Measurements from ENCODE around the gene SUMF1. TPM values are rescaled to one million over a fixed set of nuclear protein-coding genes. Genes with fewer than 3 reads are reported as not detected.
A peak's percentile ranks its signal among the peaks of the same experiment; 100 is the strongest.

The SUMF1 gene
- total RNA-seq, 2 experiments from 2014 or later, result 6.4 to 6.6 TPM

DNA sequence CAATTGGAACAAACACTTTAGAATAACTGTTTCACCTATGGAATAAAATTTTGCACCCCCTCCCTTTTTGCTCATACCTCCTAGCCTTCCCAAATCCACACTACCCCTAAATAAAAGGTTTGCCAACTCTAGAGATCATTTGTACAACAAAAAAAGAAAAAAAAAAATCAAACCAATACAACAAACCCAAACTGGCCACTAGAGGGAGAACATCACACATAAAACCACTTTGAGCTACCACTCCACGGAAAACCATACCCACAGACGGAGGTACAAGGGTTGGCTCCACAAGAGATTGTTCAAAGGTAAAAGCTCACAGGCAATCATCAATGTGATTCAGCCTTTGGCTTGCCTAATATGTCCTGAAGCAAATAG lies 116.3 kb downstream of the SUMF1 start:
- Mint-ChIP-seq H3K4me3 (peak overlapping the region; percentile 67), H3K9me3 (no peaks in the 10 kb centered on the region), H3K27ac (peak overlapping the region; percentile 40), H3K4me1 (ENCODE audit: low read depth) (peaks cover 19% of the 10 kb centered on the region), H3K36me3 (ENCODE audit: low read depth) (peaks cover 2% of the 10 kb centered on the region), H3K27me3 (no peaks in the 10 kb centered on the region)
- ATAC-seq (peak; percentile 71), DNase-seq (peak; percentile 60)
- ChIA-PET CTCF (interaction anchor here (0.6 to 3.6 kb wide), 69 partner anchors 9 to 788 kb away, joined by 3 to 68 read pairs (median 4); partner anchors contain the start of genes ITPR1 and SUMF1), POLR2A (interaction anchor here (0.6 to 2.9 kb wide), 8 partner anchors 11 to 283 kb away, joined by 3 to 9 read pairs (median 5); partner anchors contain the start of gene ITPR1)
- intact Hi-C loops (cut with micrococcal nuclease), result loop anchor here (1.0 to 5.0 kb wide), 4 partner anchors 37 to 283 kb away; partner anchors contain the start of gene ITPR1
- peak; percentile 93 for TF ChIP-seq CTCF (IDR thresholded peaks at IDR 0.05)

GRCh38 chr3:4343258-4343657 lies 123.8 kb downstream of the SUMF1 start:
- ChIA-PET POLR2A (interaction anchor here (0.6 kb wide), 2 partner anchors 475 to 852 kb away, joined by 3 read pairs; no protein-coding TSS in a partner anchor), CTCF (interaction anchor here (0.9 to 1.7 kb wide), 3 partner anchors 11 to 290 kb away, joined by 3 to 7 read pairs (median 4); no protein-coding TSS in a partner anchor)
- DNase-seq (no peak), ATAC-seq (no peak)
- H3K36me3 Mint-ChIP-seq (ENCODE audit: low read depth), result no peaks in the 10 kb centered on the region
- no peak for TF ChIP-seq CTCF (IDR thresholded peaks at IDR 0.05)
- intact Hi-C loops (cut with micrococcal nuclease), result no loop called here
- H3K4me1 Mint-ChIP-seq (ENCODE audit: low read depth), result no peaks in the 10 kb centered on the region
- no peak overlapping the region for H3K27ac Mint-ChIP-seq
- H3K9me3 Mint-ChIP-seq, result no peaks in the 10 kb centered on the region
- no peak overlapping the region for H3K4me3 Mint-ChIP-seq
- H3K27me3 Mint-ChIP-seq, result no peaks in the 10 kb centered on the region

GRCh38 chr3:4341336-4341675 lies 125.8 kb downstream of the SUMF1 start:
- Mint-ChIP-seq H3K4me3 (no peak overlapping the region), H3K4me1 (ENCODE audit: low read depth) (no peaks in the 10 kb centered on the region), H3K27me3 (no peaks in the 10 kb centered on the region), H3K36me3 (ENCODE audit: low read depth) (no peaks in the 10 kb centered on the region), H3K27ac (no peak overlapping the region), H3K9me3 (no peaks in the 10 kb centered on the region)
- ATAC-seq, result no peak
- CTCF ChIA-PET, result interaction anchor here (1.1 to 2.9 kb wide), 3 partner anchors 10 to 292 kb away, joined by 3 to 23 read pairs (median 4); no protein-coding TSS in a partner anchor
- TF ChIP-seq CTCF (IDR thresholded peaks at IDR 0.05), result no peak
- no peak for DNase-seq
- POLR2A ChIA-PET, result no interaction called here
- intact Hi-C loops (cut with micrococcal nuclease), result no loop called here

- ChIA-PET CTCF (interaction anchor here (1.1 to 2.9 kb wide), 3 partner anchors 10 to 292 kb away, joined by 3 to 23 read pairs (median 4); no protein-coding TSS in a partner anchor), POLR2A (no interaction called here)
- no peaks in the 10 kb centered on the region for H3K9me3 Mint-ChIP-seq
- H3K36me3 Mint-ChIP-seq (ENCODE audit: low read depth), result no peaks in the 10 kb centered on the region
- TF ChIP-seq CTCF (IDR thresholded peaks at IDR 0.05), result no peak
- ATAC-seq (no peak), DNase-seq (no peak)
- H3K4me3 Mint-ChIP-seq, result no peak overlapping the region
- intact Hi-C loops (cut with micrococcal nuclease), result no loop called here
- no peak overlapping the region for H3K27ac Mint-ChIP-seq
- H3K4me1 Mint-ChIP-seq (ENCODE audit: low read depth), result no peaks in the 10 kb centered on the region
- H3K27me3 Mint-ChIP-seq, result no peaks in the 10 kb centered on the region
Measured at GRCh38 chr3:4340411-4341335, 126.4 kb downstream of the SUMF1 start.

GRCh38 chr3:4340077-4340410 lies 127.0 kb downstream of the SUMF1 start:
- ATAC-seq (no peak), DNase-seq (no peak)
- Mint-ChIP-seq H3K27me3 (no peaks in the 10 kb centered on the region), H3K9me3 (no peaks in the 10 kb centered on the region), H3K4me3 (no peak overlapping the region), H3K27ac (no peak overlapping the region), H3K4me1 (ENCODE audit: low read depth) (no peaks in the 10 kb centered on the region), H3K36me3 (ENCODE audit: low read depth) (no peaks in the 10 kb centered on the region)
- ChIA-PET POLR2A (no interaction called here), CTCF (interaction anchor here (1.2 to 2.9 kb wide), 2 partner anchors 11 to 155 kb away, joined by 3 to 23 read pairs; no protein-coding TSS in a partner anchor)
- intact Hi-C loops (cut with micrococcal nuclease), result no loop called here
- no peak for TF ChIP-seq CTCF (IDR thresholded peaks at IDR 0.05)
